Sciatic nerve (tissue), 2 donors: ENCODE measurements around the gene PROP1. TPM values are rescaled to one million over a fixed set of nuclear protein-coding genes. Genes with fewer than 3 reads are reported as not detected.
"Not testable (repeated sequence)": the region's sequence is repeated elsewhere in the genome, so short reads cannot be mapped to it uniquely, and the experiment has no call there.

Source experiments
- ATAC-seq: fragments of 200-7000 bp; cut with Tn5 transposase; one replicate; pipeline ENCODE4 v1.9.1; 2020; ENCODE audit warnings: mild to moderate bottlenecking, moderate library complexity
- DNase-seq: peaks from one replicate; pipeline ENCODE4 v3.0.0-alpha.2; 2020; ENCODE audit warnings: low spot score
- intact Hi-C: fragments of 100-400 bp; cut with DNase I; formaldehyde crosslinking; loops from one replicate; pipeline ENCODE4 v1.14.2; 2022
- total RNA-seq: library from RNA; stranded (reverse); fragmentation: NEBNext Ultra II Directional; extraction: Animal tissue kit (Norgen Biotek cat#: 25700); gene quantifications from one replicate; pipeline ENCODE4 v1.2.1, GENCODE V29; 2021
- donor health status: DM: no; HTN: no; CAD: no.
- donor health status: DM: no; HTN: no; CAD: no.

The PROP1 gene
- total RNA-seq, 1 donor from 2014 or later: not detected

- ATAC-seq, intact Hi-C loops, DNase-seq: not testable (repeated sequence)
Measured at GRCh38 chr5:177953101-177953500, 42.9 kb downstream of the PROP1 start.

- intact Hi-C loops, DNase-seq, ATAC-seq: not testable (repeated sequence)
Measured at GRCh38 chr5:177949656-177950055, 46.4 kb downstream of the PROP1 start.

- DNase-seq, intact Hi-C loops, ATAC-seq: not testable (repeated sequence)
Measured at GRCh38 chr5:177949065-177949464, 47.0 kb downstream of the PROP1 start.

- DNase-seq, ATAC-seq, intact Hi-C loops: not testable (repeated sequence)
Measured at GRCh38 chr5:177947912-177948311, 48.1 kb downstream of the PROP1 start.

- intact Hi-C loops, DNase-seq, ATAC-seq: not testable (repeated sequence)
Measured at GRCh38 chr5:177945601-177946283, 50.3 kb downstream of the PROP1 start.

GRCh38 chr5:177945145-177945544, 50.9 kb downstream of the PROP1 start:
- intact Hi-C loops, ATAC-seq, DNase-seq: not testable (repeated sequence)

- ATAC-seq, DNase-seq, intact Hi-C loops: not testable (repeated sequence)
Measured at GRCh38 chr5:177943805-177944736, 52.0 kb downstream of the PROP1 start.

GRCh38 chr5:177942896-177943295, 53.1 kb downstream of the PROP1 start:
- DNase-seq, intact Hi-C loops, ATAC-seq: not testable (repeated sequence)

Other genes with a start within 250 kb of the PROP1 start
- 3.0 TPM for gene FAM153A, start 213.3 kb downstream of the PROP1 start, total RNA-seq
- gene N4BP3, start 117.3 kb upstream of the PROP1 start, total RNA-seq: 2.6 TPM
- 33.4 TPM for gene RMND5B, start 134.8 kb upstream of the PROP1 start, total RNA-seq
- gene NHP2, start 157.6 kb upstream of the PROP1 start, total RNA-seq: 65.0 TPM
- gene GMCL2, start 191.1 kb upstream of the PROP1 start, total RNA-seq: not detected
- gene HNRNPAB, start 208.3 kb upstream of the PROP1 start, total RNA-seq: 88.0 TPM
- gene PHYKPL, start 236.6 kb upstream of the PROP1 start, total RNA-seq: 133 TPM